K562 (cell line): Measurements from ENCODE around the gene BEND6. TPM values are rescaled to one million over a fixed set of nuclear protein-coding genes. Genes with fewer than 3 reads are reported as not detected.

Experiments
- ATAC-seq: fragments of 200-7000 bp; cut with Tn5 transposase; 3 replicates; pipeline ENCODE4 v1.9.1; 2020; ENCODE audit warnings: moderate library complexity
- BruUV-seq: library from RNA; stranded (reverse); fragments of 400-500 nt; replicated peaks from 2 replicates; lab custom pipeline; 2021; lab: Mats Ljungman, UMichigan
- CTCF ChIA-PET: fragments of 300-600 bp; formaldehyde crosslinking; extraction: SDS; loops from one replicate; lab custom pipeline; 2021; ENCODE audit warnings: low intra/inter-chr PET ratio; lab: Yijun Ruan, JAX
- POLR2A ChIA-PET: fragments of 300-600, 350-650 bp; sonication (Branson Sonifier 250); formaldehyde crosslinking; extraction: SDS; loops from one replicate; lab custom pipeline; 2021; ENCODE audit warnings: antibody characterized with exemption, inconsistent platforms; lab: Yijun Ruan, JAX
- DNase-seq, 4 experiments: peaks; one replicate each; pipeline versions ENCODE4 v3.0.0 to v3.0.0-alpha.2; 2011 to 2018; ENCODE audit warnings: low spot score in 3 of 4, mixed read lengths in 3 of 4; ENCODE audit errors: extremely low read depth in 1 of 4
- FAIRE-seq: peaks from 2 replicates; lab custom pipeline; 2011; peaks lifted over from hg19 to GRCh38; lab: Jason Lieb, UNC
- H2AFZ ChIP-seq: 2 replicates; pipeline ENCODE4 v1.6.0; 2011; ENCODE audit warnings: low read depth, low read length, control low read depth, inconsistent platforms
- H3K27ac ChIP-seq: fragments of 200-600 bp; 3 replicates; pipeline ENCODE4 v1.8.0; 2011; ENCODE audit warnings: low read depth, mild to moderate bottlenecking, control low read depth, inconsistent platforms, low read length, moderate library complexity, mixed read lengths; ENCODE audit errors: extremely low read depth
- H3K27me3 ChIP-seq, 2 experiments: fragments of 300-600 bp in 1 of 2; 2 replicates in 1 of 2; 3 replicates in 1 of 2; pipeline versions ENCODE4 v1.6.0 to v1.8.0; 2011; ENCODE audit warnings: inconsistent platforms in 2 of 2, low read length in 2 of 2, mild to moderate bottlenecking in 1 of 2, mixed read lengths in 1 of 2, moderate library complexity in 1 of 2; ENCODE audit not compliant: control insufficient read depth in 2 of 2, insufficient read depth in 2 of 2
- H3K36me3 ChIP-seq: fragments of 300-600 bp; 3 replicates; pipeline ENCODE4 v1.8.0; 2011; ENCODE audit warnings: mild to moderate bottlenecking, low read length, inconsistent platforms; ENCODE audit not compliant: control insufficient read depth, insufficient read depth
- H3K4me1 ChIP-seq, 2 experiments: fragments of 200-600 bp in 1 of 2; replicated peaks in 1 of 2; 2 replicates in 1 of 2; 3 replicates in 1 of 2; pipeline versions ENCODE4 v1.5.1 to v1.8.0; 2011; ENCODE audit warnings: inconsistent platforms in 2 of 2, low read length in 2 of 2, mild to moderate bottlenecking in 1 of 2, mixed read lengths in 1 of 2, moderate library complexity in 1 of 2; ENCODE audit not compliant: control insufficient read depth in 2 of 2, insufficient read depth in 2 of 2
- H3K4me2 ChIP-seq: 2 replicates; pipeline ENCODE4 v1.6.1; 2011; ENCODE audit warnings: low read length, control low read depth, inconsistent platforms, mixed read lengths; ENCODE audit not compliant: insufficient read depth
- H3K4me3 ChIP-seq: fragments of 200-600 bp; sonication (generic), shearing (Covaris generic); 2 replicates; pipeline ENCODE4 v1.5.1; 2016; ENCODE audit warnings: control low read depth, inconsistent platforms
- H3K79me2 ChIP-seq: fragments of 200-600 bp; 3 replicates; pipeline ENCODE4 v1.8.0; 2011; ENCODE audit warnings: low read length, inconsistent platforms; ENCODE audit not compliant: control insufficient read depth, insufficient read depth
- H3K9ac ChIP-seq, 2 experiments: 2 replicates each; pipeline versions ENCODE4 v1.6.0 to v1.6.1; 2011; ENCODE audit warnings: low read depth in 2 of 2, low read length in 2 of 2, control low read depth in 1 of 2, inconsistent platforms in 1 of 2, mild to moderate bottlenecking in 1 of 2, mixed read lengths in 1 of 2; ENCODE audit not compliant: insufficient read depth in 1 of 2
- H3K9me1 ChIP-seq: one replicate; pipeline ENCODE4 v1.6.0; 2011; ENCODE audit warnings: inconsistent platforms, mild to moderate bottlenecking, low read length, moderate library complexity; ENCODE audit not compliant: control insufficient read depth, insufficient read depth
- H3K9me3 ChIP-seq: replicated peaks from 2 replicates; pipeline ENCODE4 v1.5.1; 2011; ENCODE audit warnings: low read depth, low read length, inconsistent platforms; ENCODE audit not compliant: control insufficient read depth, insufficient read depth
- H4K20me1 ChIP-seq: replicated peaks from 2 replicates; pipeline ENCODE4 v1.6.1; 2011; ENCODE audit warnings: low read length, inconsistent platforms, mixed read lengths; ENCODE audit not compliant: control insufficient read depth, insufficient read depth
- MXI1 ChIP-seq: IDR thresholded peaks from 2 replicates; pipeline ENCODE4 v1.6.1; 2011; ENCODE audit warnings: low read depth, mild to moderate bottlenecking, improper control_type of control experiment, low read length
- SIRT6 ChIP-seq: IDR thresholded peaks from one replicate; pipeline ENCODE4 v1.6.1; 2012; ENCODE audit warnings: low read depth, mild to moderate bottlenecking, control low read depth, inconsistent platforms, low read length, moderate library complexity
- TAF9B ChIP-seq: fragments of 450-650 bp; IDR thresholded peaks from 2 replicates; pipeline ENCODE4 v1.6.1; 2018; ENCODE audit warnings: mild to moderate bottlenecking; ENCODE audit not compliant: partially characterized antibody
- TARDBP ChIP-seq: fragments of 450-650 bp; IDR thresholded peaks from 2 replicates; pipeline ENCODE4 v1.6.1; 2016
- ZNF436 ChIP-seq: fragments of 250-450, 450-650 bp; sonication (Bioruptor Pico); formaldehyde crosslinking; IDR thresholded peaks from 2 replicates; pipeline ENCODE4 v1.7.0; 2020; ENCODE audit warnings: mild to moderate bottlenecking
- WGBS: fragments of 100-300 bp; shearing (Covaris generic); methylation state at CpG from one replicate; pipeline ENCODE4 v1.1.6; 2016; ENCODE audit warnings: low coverage, mixed read lengths; ENCODE audit not compliant: insufficient coverage; ENCODE audit errors: missing lambda C conversion rate; 5-methylcytosine and 5-hydroxymethylcytosine counted together
- in situ Hi-C: fragments of 300-500 bp; cut with MboI; formaldehyde crosslinking; loops from 4 replicates; pipeline ENCODE4 v1.15.0; 2018; ENCODE audit warnings: inconsistent platforms, mixed read lengths
- intact Hi-C: fragments of 100-400 bp; cut with micrococcal nuclease; formaldehyde crosslinking; loops from 2 replicates; pipeline ENCODE4 v1.14.2; 2022
- polyA plus RNA-seq, 8 experiments: library from polyadenylated mRNA; depleted of rRNA in 4 of 8; stranded (reverse) in 5 of 8; unstranded in 3 of 8; fragments of >200 nt; fragmentation: Nextera tagmentation in 2 of 8; fragmentation: Illumina TruSeq in 1 of 8; extraction: Ambion mirVana in 2 of 8; extraction: Trizol in 1 of 8; gene quantifications; 2 replicates each; pipeline versions ENCODE4 v1.2.1 to v1.2.3, GENCODE V29; 2011 to 2014; ENCODE audit warnings: inconsistent platforms in 1 of 8, missing spikeins in 1 of 8
- total RNA-seq, 7 experiments: library from RNA; depleted of rRNA in 6 of 7; stranded (reverse); fragments of >200 nt in 6 of 7; fragmentation: Illumina TruSeq in 2 of 7; extraction: Trizol in 2 of 7; gene quantifications; 2 replicates each; pipeline versions ENCODE4 v1.2.1 to v1.2.3, GENCODE V29; 2011 to 2021; ENCODE audit warnings: low replicate concordance in 1 of 7
- TF ChIP-seq, protein P1 (sequence below): fragments of 150-350 bp; conservative IDR thresholded peaks from 2 replicates; pipeline ENCODE4 v1.6.1; 2014; ENCODE audit warnings: low read length

BEND6 gene
- total and polyA plus RNA-seq, 9 of the 15 experiments (the other 6 are each of a cell fraction or from before 2014, with no cell fraction given) = 0.37 to 4.0 (median 1.1) TPM

DNA sequence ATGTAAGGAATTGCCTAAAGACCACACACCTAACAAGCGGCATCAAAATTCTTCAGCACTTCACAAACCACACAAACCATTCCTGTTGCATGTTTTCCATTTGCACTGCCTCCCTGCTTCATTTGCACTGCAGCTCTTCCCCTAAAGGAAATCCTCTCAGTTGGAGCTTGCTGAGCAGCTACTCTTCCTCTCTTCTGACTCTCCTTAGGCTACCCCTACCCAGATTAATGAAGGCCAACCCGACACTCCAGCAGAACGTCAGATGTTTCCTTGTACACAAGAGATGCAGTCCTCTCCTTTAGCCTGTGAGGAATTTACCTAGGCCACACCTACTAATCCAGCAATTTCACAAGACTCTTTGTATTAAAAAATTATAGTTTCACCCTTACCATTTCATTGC is 8.1 kb downstream of the BEND6 start:
- Histone ChIP-seq H3K36me3 (no peaks in the 10 kb centered on the region), H4K20me1 (no peaks in the 10 kb centered on the region)
- TF ChIP-seq TARDBP (no peak), SIRT6 (no peak), ZNF436 (no peak), TAF9B (no peak), MXI1 (no peak)
- TF ChIP-seq, protein P1, sequence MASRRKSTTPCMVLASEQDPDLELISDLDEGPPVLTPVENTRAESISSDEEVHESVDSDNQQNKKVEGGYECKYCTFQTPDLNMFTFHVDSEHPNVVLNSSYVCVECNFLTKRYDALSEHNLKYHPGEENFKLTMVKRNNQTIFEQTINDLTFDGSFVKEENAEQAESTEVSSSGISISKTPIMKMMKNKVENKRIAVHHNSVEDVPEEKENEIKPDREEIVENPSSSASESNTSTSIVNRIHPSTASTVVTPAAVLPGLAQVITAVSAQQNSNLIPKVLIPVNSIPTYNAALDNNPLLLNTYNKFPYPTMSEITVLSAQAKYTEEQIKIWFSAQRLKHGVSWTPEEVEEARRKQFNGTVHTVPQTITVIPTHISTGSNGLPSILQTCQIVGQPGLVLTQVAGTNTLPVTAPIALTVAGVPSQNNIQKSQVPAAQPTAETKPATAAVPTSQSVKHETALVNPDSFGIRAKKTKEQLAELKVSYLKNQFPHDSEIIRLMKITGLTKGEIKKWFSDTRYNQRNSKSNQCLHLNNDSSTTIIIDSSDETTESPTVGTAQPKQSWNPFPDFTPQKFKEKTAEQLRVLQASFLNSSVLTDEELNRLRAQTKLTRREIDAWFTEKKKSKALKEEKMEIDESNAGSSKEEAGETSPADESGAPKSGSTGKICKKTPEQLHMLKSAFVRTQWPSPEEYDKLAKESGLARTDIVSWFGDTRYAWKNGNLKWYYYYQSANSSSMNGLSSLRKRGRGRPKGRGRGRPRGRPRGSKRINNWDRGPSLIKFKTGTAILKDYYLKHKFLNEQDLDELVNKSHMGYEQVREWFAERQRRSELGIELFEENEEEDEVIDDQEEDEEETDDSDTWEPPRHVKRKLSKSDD = no peak
- TF ChIP-seq, all 486 proteins: peak for 0
- POLR2A ChIA-PET = interaction anchor here (1.3 kb wide), 1 partner anchor 8 kb away, joined by 5 read pairs; the partner anchor contains the start of gene BEND6
- Histone ChIP-seq H3K9me3 (no peaks in the 10 kb centered on the region), H3K4me3 (no peak overlapping the region), H3K9me1 (no peaks in the 10 kb centered on the region), H3K4me1 (no peaks in the 10 kb centered on the region; a peak in 1 of 5 replicates), H2AFZ (no peak overlapping the region), H3K4me2 (no peak overlapping the region), H3K27me3 (no peaks in the 10 kb centered on the region), H3K9ac (no peak overlapping the region), H3K27ac (no peak overlapping the region), H3K79me2 (no peaks in the 10 kb centered on the region)
- no TSS peak for BruUV-seq
- 54% methylated on average over 3 of the region's 3 CpGs for WGBS
- in situ Hi-C loops (no loop called here), intact Hi-C loops (no loop called here)
- ATAC-seq (no peak), FAIRE-seq (no peak), DNase-seq (no peak)
- CTCF ChIA-PET = no interaction called here
